Activated gamma-delta T cell (primary cell): ENCODE data around the gene KLF8.

Experiments used
- DNase-seq: peaks from one replicate; lab custom pipeline; 2025; lab: John Stamatoyannopoulos, UW

Gene KLF8

DNA sequence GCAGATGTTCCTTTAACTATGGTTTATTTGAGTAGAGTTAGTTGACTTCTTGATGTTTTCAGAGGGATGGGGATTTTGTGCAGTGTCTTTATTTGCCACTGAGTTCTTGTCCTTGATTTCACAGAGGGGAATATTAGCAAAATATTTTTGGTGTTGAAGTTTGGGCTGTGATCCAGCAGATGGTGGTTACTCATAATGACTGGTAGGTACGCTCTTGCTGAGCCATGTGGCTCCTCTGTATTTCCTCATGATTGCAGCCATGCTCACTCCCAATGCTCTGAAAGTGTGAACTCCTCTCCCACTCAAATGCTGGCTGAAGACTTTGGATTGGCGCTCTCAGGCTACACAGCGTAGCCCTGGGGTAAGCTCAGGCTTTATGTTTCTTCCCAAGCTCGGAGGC is 77.7 kb downstream of the KLF8 start:
- DNase-seq, result no peak

GRCh38 chrX:56310581-56310980 is 78.4 kb downstream of the KLF8 start:
- no peak for DNase-seq

DNA sequence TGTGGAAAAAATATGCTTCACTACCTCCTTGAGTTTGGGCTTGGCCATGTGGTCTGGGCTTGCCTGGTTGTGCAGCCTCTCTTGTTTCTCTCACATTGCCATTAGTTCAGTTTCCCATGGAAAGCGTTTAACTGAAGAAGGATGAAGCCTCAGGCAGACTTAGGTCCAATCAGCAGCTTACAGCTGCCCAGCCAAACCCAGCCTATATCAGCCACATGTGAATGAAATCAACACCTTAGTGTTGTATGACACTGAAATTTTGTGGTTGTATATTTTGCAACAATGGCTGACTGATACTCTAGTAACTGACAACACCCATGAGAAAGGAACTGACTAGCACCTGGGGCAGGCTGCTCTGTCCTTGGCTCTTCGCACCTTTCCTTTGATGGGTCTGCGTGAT is 81.2 kb downstream of the KLF8 start:
- no peak for DNase-seq

DNA sequence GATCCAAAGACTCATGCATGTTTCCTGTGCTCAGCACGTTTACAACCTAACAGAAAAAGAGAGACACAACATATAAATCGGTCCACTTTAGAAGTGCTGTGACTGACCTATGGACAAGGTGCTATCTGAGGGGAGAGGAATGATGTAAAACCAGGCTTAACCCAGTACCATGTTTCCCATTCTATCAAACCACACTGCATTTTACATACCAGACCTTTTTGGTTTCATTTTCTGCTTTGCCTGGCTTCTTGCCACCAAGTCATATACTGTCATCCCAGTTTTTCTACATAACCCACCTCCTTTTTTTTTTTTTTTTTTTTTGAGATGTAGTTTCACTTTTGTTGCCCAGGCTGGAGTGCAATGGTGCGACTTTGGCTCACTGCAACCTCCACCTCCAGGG is 82.2 kb downstream of the KLF8 start:
- no peak for DNase-seq

- DNase-seq, result no peak
Observed at GRCh38 chrX:56318076-56318475, 85.9 kb downstream of the KLF8 start.

DNA sequence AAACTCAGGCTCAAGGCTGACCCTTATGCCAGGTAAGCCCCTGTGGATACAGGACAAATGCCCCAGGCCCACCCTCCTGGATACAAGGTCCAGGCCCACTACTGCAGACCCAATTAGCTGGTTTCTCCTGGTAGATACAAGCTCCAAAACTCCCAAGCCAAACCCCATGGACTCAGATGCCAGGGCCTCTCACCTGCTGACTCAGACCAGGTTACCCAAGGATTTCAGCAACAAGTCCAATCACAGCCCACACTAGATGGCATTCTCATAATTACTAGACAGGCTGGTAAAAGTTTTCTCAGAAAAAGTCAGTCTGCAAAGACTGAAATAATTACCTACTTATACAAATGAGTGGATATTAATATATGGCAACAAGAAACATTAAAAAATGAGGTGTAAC is 87.0 kb downstream of the KLF8 start:
- DNase-seq, result no peak
